IMR-90 (cell line): ENCODE data around the gene PLPP4. TPM values are rescaled to one million over a fixed set of nuclear protein-coding genes. Genes with fewer than 3 reads are reported as not detected.

ENCODE experiments used
- ATAC-seq: fragments of 200-7000 bp; cut with Tn5 transposase; 2 replicates; pipeline ENCODE4 v1.9.1; 2020; ENCODE audit warnings: low read depth, mild to moderate bottlenecking, moderate library complexity
- BruUV-seq: library from RNA; stranded (reverse); fragments of 400-500 nt; replicated peaks from 2 replicates; lab custom pipeline; 2021; lab: Mats Ljungman, UMichigan
- CTCF ChIA-PET: fragments of 300-600 bp; formaldehyde crosslinking; extraction: SDS; loops from one replicate; lab custom pipeline; 2021; ENCODE audit warnings: antibody characterized with exemption; lab: Yijun Ruan, JAX
- POLR2A ChIA-PET: fragments of 300-600 bp; sonication (Branson Sonifier 250); formaldehyde crosslinking; loops from one replicate; lab custom pipeline; 2022; ENCODE audit warnings: antibody characterized with exemption; ENCODE audit not compliant: unreplicated experiment; lab: Charles Lee
- DNase-seq: peaks from one replicate; pipeline ENCODE4 v3.0.0; 2013
- H2AFZ ChIP-seq: replicated peaks from 2 replicates; pipeline ENCODE3; 2013; ENCODE audit warnings: low read length, mild to moderate bottlenecking; ENCODE audit not compliant: poor library complexity
- H2AK5ac ChIP-seq: 2 replicates; pipeline ENCODE4 v1.6.1; 2013; ENCODE audit warnings: low read depth, low read length, inconsistent platforms
- H2AK9ac ChIP-seq: replicated peaks from 2 replicates; pipeline ENCODE3; 2013; ENCODE audit warnings: mild to moderate bottlenecking, low read depth, low read length, moderate library complexity; ENCODE audit not compliant: poor library complexity
- H2BK120ac ChIP-seq: 2 replicates; pipeline ENCODE4 v1.6.1; 2013; ENCODE audit warnings: low read depth, low read length, inconsistent platforms
- H2BK15ac ChIP-seq: 3 replicates; pipeline ENCODE4 v1.6.1; 2013; ENCODE audit warnings: low read depth, low read length, inconsistent platforms
- H2BK20ac ChIP-seq: 2 replicates; pipeline ENCODE4 v1.6.1; 2013; ENCODE audit warnings: low read depth, mild to moderate bottlenecking, inconsistent platforms, low read length, moderate library complexity
- H2BK5ac ChIP-seq: 2 replicates; pipeline ENCODE4 v1.6.1; 2013; ENCODE audit warnings: mild to moderate bottlenecking, low read depth, low read length, inconsistent platforms; ENCODE audit not compliant: poor library complexity, severe bottlenecking
- H3K14ac ChIP-seq: replicated peaks from 2 replicates; pipeline ENCODE4 v1.6.1; 2013; ENCODE audit warnings: low read depth, low read length, inconsistent platforms
- H3K18ac ChIP-seq: 2 replicates; pipeline ENCODE4 v1.6.1; 2013; ENCODE audit warnings: low read depth, low read length, control low read depth
- H3K23ac ChIP-seq: 2 replicates; pipeline ENCODE4 v1.6.1; 2013; ENCODE audit warnings: low read depth, low read length, inconsistent platforms
- H3K27ac ChIP-seq: 2 replicates; pipeline ENCODE4 v1.5.1; 2013; ENCODE audit warnings: mild to moderate bottlenecking, control low read depth, low read length; ENCODE audit not compliant: insufficient read depth
- H3K27me3 ChIP-seq: 2 replicates; pipeline ENCODE4 v1.6.1; 2013; ENCODE audit warnings: low read length; ENCODE audit not compliant: control insufficient read depth, insufficient read depth
- H3K36me3 ChIP-seq: 2 replicates; pipeline ENCODE4 v1.6.1; 2013; ENCODE audit warnings: low read length, mixed read lengths; ENCODE audit not compliant: control insufficient read depth, insufficient read depth
- H3K4ac ChIP-seq: 2 replicates; pipeline ENCODE4 v1.6.1; 2013; ENCODE audit warnings: low read depth, low read length, inconsistent platforms
- H3K4me1 ChIP-seq: 2 replicates; pipeline ENCODE4 v1.6.1; 2013; ENCODE audit warnings: low read length, mixed read lengths; ENCODE audit not compliant: control insufficient read depth, insufficient read depth
- H3K4me2 ChIP-seq: 2 replicates; pipeline ENCODE4 v1.6.1; 2013; ENCODE audit warnings: low read depth, mild to moderate bottlenecking, control low read depth, low read length, moderate library complexity
- H3K4me3 ChIP-seq: 2 replicates; pipeline ENCODE4 v1.5.1; 2013; ENCODE audit warnings: low read depth, mild to moderate bottlenecking, control low read depth, low read length, moderate library complexity; ENCODE audit not compliant: insufficient read depth
- H3K56ac ChIP-seq: 2 replicates; pipeline ENCODE4 v1.6.1; 2013; ENCODE audit warnings: low read length, inconsistent platforms; ENCODE audit not compliant: insufficient read depth; ENCODE audit errors: extremely low read depth
- H3K79me1 ChIP-seq, 2 experiments: 2 replicates each; pipeline ENCODE4 v1.6.1; 2013; ENCODE audit warnings: low read length in 2 of 2, inconsistent platforms in 1 of 2, low read depth in 1 of 2
- H3K9ac ChIP-seq: 2 replicates; pipeline ENCODE4 v1.6.1; 2013; ENCODE audit warnings: low read depth, low read length, control low read depth
- H3K9me1 ChIP-seq: 2 replicates; pipeline ENCODE4 v1.6.1; 2013; ENCODE audit warnings: low read length, inconsistent platforms; ENCODE audit not compliant: insufficient read depth
- H3K9me3 ChIP-seq: 2 replicates; pipeline ENCODE4 v1.6.1; 2013; ENCODE audit warnings: low read length; ENCODE audit not compliant: control insufficient read depth, insufficient read depth
- H4K20me1 ChIP-seq: 2 replicates; pipeline ENCODE4 v1.6.1; 2013; ENCODE audit warnings: low read length, inconsistent platforms; ENCODE audit not compliant: insufficient read depth
- H4K5ac ChIP-seq: 2 replicates; pipeline ENCODE4 v1.6.1; 2013; ENCODE audit warnings: mild to moderate bottlenecking, low read depth, low read length, control low read depth
- H4K8ac ChIP-seq, 2 experiments: 2 replicates each; pipeline ENCODE4 v1.6.1; 2013; ENCODE audit warnings: low read depth in 2 of 2, low read length in 2 of 2, control low read depth in 1 of 2, inconsistent platforms in 1 of 2
- H4K91ac ChIP-seq: 2 replicates; pipeline ENCODE4 v1.6.1; 2013; ENCODE audit warnings: low read depth, low read length, inconsistent platforms; ENCODE audit not compliant: insufficient read depth
- CEBPB ChIP-seq: IDR thresholded peaks from 2 replicates; pipeline ENCODE4 v1.6.1; 2012; ENCODE audit warnings: low read depth, low read length, improper control_type of control experiment
- CHD1 ChIP-seq: IDR thresholded peaks from 2 replicates; pipeline ENCODE4 v1.6.1; 2012; ENCODE audit warnings: low read depth, low read length, improper control_type of control experiment
- ELK1 ChIP-seq: fragments of 150-350 bp; IDR thresholded peaks from 2 replicates; pipeline ENCODE4 v1.6.1; 2016; ENCODE audit warnings: low read depth, mild to moderate bottlenecking, low read length, moderate library complexity, borderline replicate concordance
- MAZ ChIP-seq: IDR thresholded peaks from 2 replicates; pipeline ENCODE4 v1.6.1; 2012; ENCODE audit warnings: low read depth, mild to moderate bottlenecking, low read length, improper control_type of control experiment, moderate library complexity, borderline replicate concordance
- NFE2L2 ChIP-seq: fragments of 150-350 bp; IDR thresholded peaks from 2 replicates; pipeline ENCODE4 v1.6.1; 2016; ENCODE audit warnings: low read depth, mild to moderate bottlenecking, low read length
- POLR2A ChIP-seq: IDR thresholded peaks from 2 replicates; pipeline ENCODE4 v1.6.1; 2012; ENCODE audit warnings: mild to moderate bottlenecking, low read depth, low read length
- RCOR1 ChIP-seq: IDR thresholded peaks from 2 replicates; pipeline ENCODE4 v1.6.1; 2012; ENCODE audit warnings: mild to moderate bottlenecking, low read length, improper control_type of control experiment; ENCODE audit not compliant: insufficient replicate concordance
- SMC3 ChIP-seq: fragments of 150-350 bp; IDR thresholded peaks from 2 replicates; pipeline ENCODE4 v1.6.1; 2016; ENCODE audit warnings: low read depth, mild to moderate bottlenecking, antibody characterized with exemption, low read length, moderate library complexity
- WGBS, 2 experiments: methylation state at CpG; one replicate each; pipeline versions ENCODE4 v1.1.5 to v1.1.7; 2013; ENCODE audit warnings: missing lambda C conversion rate in 2 of 2; ENCODE audit not compliant: insufficient read length in 1 of 2; ENCODE audit errors: extremely low coverage in 2 of 2; 5-methylcytosine and 5-hydroxymethylcytosine counted together
- dilution Hi-C: fragments of 300-500 bp; cut with HindIII; formaldehyde crosslinking; loops from one replicate; pipeline ENCODE4 v1.14.3; 2018; ENCODE audit warnings: low sequenced_read_pairs; ENCODE audit not compliant: unreplicated experiment
- in situ Hi-C: fragments of 300-500 bp; cut with MboI; formaldehyde crosslinking; loops from 3 replicates; pipeline ENCODE4 v1.14.3; 2019; ENCODE audit warnings: low sequenced_read_pairs, inconsistent platforms, mixed read lengths
- intact Hi-C: fragments of 100-400 bp; cut with micrococcal nuclease; formaldehyde crosslinking; loops from 2 replicates; pipeline ENCODE4 v1.10.0; 2022
- polyA plus RNA-seq, 3 experiments: library from polyadenylated mRNA; depleted of rRNA; stranded (reverse); fragments of >200 nt; gene quantifications; 2 replicates each; pipeline ENCODE4 v1.2.3, GENCODE V29; 2012; ENCODE audit warnings: low replicate concordance in 1 of 3
- total RNA-seq: library from RNA; depleted of rRNA; stranded (reverse); fragments of >200 nt; gene quantifications from 2 replicates; pipeline ENCODE4 v1.2.3, GENCODE V29; 2012
- TF ChIP-seq, protein P1 (sequence below): fragments of 150-350 bp; IDR thresholded peaks from 2 replicates; pipeline ENCODE4 v1.6.1; 2017; ENCODE audit warnings: mild to moderate bottlenecking, antibody characterized with exemption, low read length, low read depth

The PLPP4 gene
- total and polyA plus RNA-seq, 2 of the 4 experiments (the other 2 are of a cell fraction): 0.18 to 0.60 TPM

DNA sequence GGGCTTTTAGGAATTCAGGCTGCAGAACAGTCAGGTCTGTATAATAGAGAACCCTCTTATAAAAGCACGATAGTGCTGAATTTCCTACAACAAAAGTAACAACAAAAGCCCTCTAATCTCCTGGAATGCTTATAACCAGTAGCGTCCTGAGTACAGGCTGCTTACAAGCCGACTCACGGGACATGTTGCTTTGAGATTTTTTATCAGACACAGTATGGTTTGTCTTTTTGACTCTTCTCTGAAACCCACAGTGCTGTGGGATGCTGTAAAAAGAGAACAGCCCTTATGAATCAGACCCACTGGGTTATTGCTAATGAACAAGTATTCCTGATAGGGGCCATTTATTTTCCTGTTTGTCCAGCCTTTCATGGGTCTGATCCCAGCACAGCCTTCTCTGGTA, 59.4 kb downstream of the PLPP4 start:
- Histone ChIP-seq H3K9me1 (no peaks in the 10 kb centered on the region), H3K4me1 (no peaks in the 10 kb centered on the region), H2AFZ (no peak overlapping the region), H3K4ac (no peak overlapping the region), H2BK20ac (no peak overlapping the region), H3K9me3 (peaks cover 36% of the 10 kb centered on the region), H2BK15ac (no peak overlapping the region), H3K27me3 (no peaks in the 10 kb centered on the region), H2AK9ac (no peak overlapping the region), H3K79me1 (no peaks in the 10 kb centered on the region), H3K23ac (no peak overlapping the region), H4K20me1 (no peaks in the 10 kb centered on the region), H2AK5ac (no peak overlapping the region), H3K18ac (no peak overlapping the region), H3K27ac (no peak overlapping the region), H4K91ac (no peak overlapping the region), H3K56ac (no peak overlapping the region), H4K5ac (no peak overlapping the region), H3K4me2 (no peak overlapping the region), H4K8ac (no peak overlapping the region), H3K9ac (no peak overlapping the region), H3K14ac (no peak overlapping the region), H3K36me3 (no peaks in the 10 kb centered on the region), H2BK120ac (no peak overlapping the region), H3K4me3 (no peak overlapping the region), H2BK5ac (no peak overlapping the region)
- ChIA-PET POLR2A (no interaction called here), CTCF (no interaction called here)
- no peak for TF ChIP-seq CHD1
- TF ChIP-seq CEBPB: no peak
- TF ChIP-seq SMC3: no peak
- TF ChIP-seq POLR2A: no peak
- TF ChIP-seq ELK1: no peak
- TF ChIP-seq RCOR1: no peak
- no peak for TF ChIP-seq NFE2L2
- TF ChIP-seq MAZ: no peak
- TF ChIP-seq, protein P1, sequence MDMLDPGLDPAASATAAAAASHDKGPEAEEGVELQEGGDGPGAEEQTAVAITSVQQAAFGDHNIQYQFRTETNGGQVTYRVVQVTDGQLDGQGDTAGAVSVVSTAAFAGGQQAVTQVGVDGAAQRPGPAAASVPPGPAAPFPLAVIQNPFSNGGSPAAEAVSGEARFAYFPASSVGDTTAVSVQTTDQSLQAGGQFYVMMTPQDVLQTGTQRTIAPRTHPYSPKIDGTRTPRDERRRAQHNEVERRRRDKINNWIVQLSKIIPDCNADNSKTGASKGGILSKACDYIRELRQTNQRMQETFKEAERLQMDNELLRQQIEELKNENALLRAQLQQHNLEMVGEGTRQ: no peak
- no TSS peak for BruUV-seq
- no peak for ATAC-seq
- no peak for DNase-seq
- dilution Hi-C loops (no loop called here), in situ Hi-C loops (no loop called here), intact Hi-C loops (no loop called here)
- WGBS, 2 experiments: no CpG with 5 or more reads among the region's 4 CpGs
